ENCODE data around the gene GPX3. TPM values are rescaled to one million over a fixed set of nuclear protein-coding genes. Genes with fewer than 3 reads are reported as not detected.

Gene GPX3
- total RNA-seq, 4 donors from 2014 or later = 3,864 to 9,036 (median 5,113) TPM

- Histone ChIP-seq H3K4me1 (peaks cover 0 to 85% (median 53%) of the 10 kb centered on the region in 4 donors), H3K4me3 (no peak overlapping the region), H3K27me3 (no peaks in the 10 kb centered on the region), H3K36me3 (peaks cover 0 to 18% (median 0%) of the 10 kb centered on the region in 3 donors), H3K9me3 (no peaks in the 10 kb centered on the region), H3K27ac (peak overlapping the region in 2 of 4 donors; percentile 57 to 68)
- DNase-seq (ENCODE audit: low spot score in 2 of 2) = no peak
- 61 to 63% methylated on average over 11 to 14 of the region's 14 CpGs for WGBS, 2 donors
- TF ChIP-seq EP300 (IDR thresholded peaks at IDR 0.05) = no peak
- TF ChIP-seq CTCF (IDR thresholded peaks at IDR 0.05) = no peak
- TF ChIP-seq POLR2A (IDR thresholded peaks at IDR 0.05) = no peak
These were observed 47.4 kb downstream of the GPX3 start for GRCh38 chr5:151067632-151068432.

GRCh38 chr5:151068433-151069197 lies 48.2 kb downstream of the GPX3 start:
- TF ChIP-seq EP300 (IDR thresholded peaks at IDR 0.05) (no peak), CTCF (IDR thresholded peaks at IDR 0.05) (no peak), POLR2A (IDR thresholded peaks at IDR 0.05) (no peak)
- H3K4me3 ChIP-seq = no peak overlapping the region
- no peak for DNase-seq (ENCODE audit: low spot score in 2 of 2)
- peak overlapping the region in 3 of 4 donors; percentile 48 to 68 (median 57) for H3K27ac ChIP-seq
- no peaks in the 10 kb centered on the region for H3K27me3 ChIP-seq
- peaks cover 0 to 11% (median 0%) of the 10 kb centered on the region in 3 donors for H3K36me3 ChIP-seq
- H3K4me1 ChIP-seq = peaks cover 0 to 78% (median 46%) of the 10 kb centered on the region in 4 donors
- no peaks in the 10 kb centered on the region for H3K9me3 ChIP-seq
- WGBS, 2 donors = 36 to 48% methylated on average over 11 to 12 of the region's 12 CpGs

GRCh38 chr5:151070449-151070848 lies 50.1 kb downstream of the GPX3 start:
- no peaks in the 10 kb centered on the region for H3K27me3 ChIP-seq
- 77 to 81% methylated on average over 2 of the region's 2 CpGs for WGBS, 2 donors
- no peak overlapping the region for H3K4me3 ChIP-seq
- TF ChIP-seq EP300 (IDR thresholded peaks at IDR 0.05) (no peak), CTCF (IDR thresholded peaks at IDR 0.05) (no peak), POLR2A (IDR thresholded peaks at IDR 0.05) (no peak)
- no peak for DNase-seq (ENCODE audit: low spot score in 2 of 2)
- no peaks in the 10 kb centered on the region for H3K9me3 ChIP-seq
- H3K36me3 ChIP-seq = peaks cover 0 to 11% (median 0%) of the 10 kb centered on the region in 3 donors
- peaks cover 0 to 64% (median 35%) of the 10 kb centered on the region in 4 donors for H3K4me1 ChIP-seq
- no peak overlapping the region for H3K27ac ChIP-seq

GRCh38 chr5:151071021-151071420 lies 50.6 kb downstream of the GPX3 start:
- H3K27ac ChIP-seq = peak overlapping the region in 1 of 4 donors; percentile 29
- peaks cover 0 to 66% (median 35%) of the 10 kb centered on the region in 4 donors for H3K4me1 ChIP-seq
- TF ChIP-seq CTCF (IDR thresholded peaks at IDR 0.05) = no peak
- TF ChIP-seq POLR2A (IDR thresholded peaks at IDR 0.05) = no peak
- no peak for TF ChIP-seq EP300 (IDR thresholded peaks at IDR 0.05)
- DNase-seq (ENCODE audit: low spot score in 2 of 2) = no peak
- peaks cover 0 to 11% (median 0%) of the 10 kb centered on the region in 3 donors for H3K36me3 ChIP-seq
- H3K9me3 ChIP-seq = no peaks in the 10 kb centered on the region
- no peak overlapping the region for H3K4me3 ChIP-seq
- H3K27me3 ChIP-seq = no peaks in the 10 kb centered on the region
- 92 to 93% methylated on average over 4 of the region's 4 CpGs for WGBS, 2 donors
